ENCODE results near the gene WDR81.

- TF ChIP-seq, protein P1, sequence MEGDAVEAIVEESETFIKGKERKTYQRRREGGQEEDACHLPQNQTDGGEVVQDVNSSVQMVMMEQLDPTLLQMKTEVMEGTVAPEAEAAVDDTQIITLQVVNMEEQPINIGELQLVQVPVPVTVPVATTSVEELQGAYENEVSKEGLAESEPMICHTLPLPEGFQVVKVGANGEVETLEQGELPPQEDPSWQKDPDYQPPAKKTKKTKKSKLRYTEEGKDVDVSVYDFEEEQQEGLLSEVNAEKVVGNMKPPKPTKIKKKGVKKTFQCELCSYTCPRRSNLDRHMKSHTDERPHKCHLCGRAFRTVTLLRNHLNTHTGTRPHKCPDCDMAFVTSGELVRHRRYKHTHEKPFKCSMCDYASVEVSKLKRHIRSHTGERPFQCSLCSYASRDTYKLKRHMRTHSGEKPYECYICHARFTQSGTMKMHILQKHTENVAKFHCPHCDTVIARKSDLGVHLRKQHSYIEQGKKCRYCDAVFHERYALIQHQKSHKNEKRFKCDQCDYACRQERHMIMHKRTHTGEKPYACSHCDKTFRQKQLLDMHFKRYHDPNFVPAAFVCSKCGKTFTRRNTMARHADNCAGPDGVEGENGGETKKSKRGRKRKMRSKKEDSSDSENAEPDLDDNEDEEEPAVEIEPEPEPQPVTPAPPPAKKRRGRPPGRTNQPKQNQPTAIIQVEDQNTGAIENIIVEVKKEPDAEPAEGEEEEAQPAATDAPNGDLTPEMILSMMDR (IDR thresholded peaks at IDR 0.05; ENCODE audit: insufficient read depth, low read length), result no peak
- no peak for TF ChIP-seq POLR2AphosphoS5 (IDR thresholded peaks at IDR 0.05; ENCODE audit: low read depth)
- TF ChIP-seq, protein P2, sequence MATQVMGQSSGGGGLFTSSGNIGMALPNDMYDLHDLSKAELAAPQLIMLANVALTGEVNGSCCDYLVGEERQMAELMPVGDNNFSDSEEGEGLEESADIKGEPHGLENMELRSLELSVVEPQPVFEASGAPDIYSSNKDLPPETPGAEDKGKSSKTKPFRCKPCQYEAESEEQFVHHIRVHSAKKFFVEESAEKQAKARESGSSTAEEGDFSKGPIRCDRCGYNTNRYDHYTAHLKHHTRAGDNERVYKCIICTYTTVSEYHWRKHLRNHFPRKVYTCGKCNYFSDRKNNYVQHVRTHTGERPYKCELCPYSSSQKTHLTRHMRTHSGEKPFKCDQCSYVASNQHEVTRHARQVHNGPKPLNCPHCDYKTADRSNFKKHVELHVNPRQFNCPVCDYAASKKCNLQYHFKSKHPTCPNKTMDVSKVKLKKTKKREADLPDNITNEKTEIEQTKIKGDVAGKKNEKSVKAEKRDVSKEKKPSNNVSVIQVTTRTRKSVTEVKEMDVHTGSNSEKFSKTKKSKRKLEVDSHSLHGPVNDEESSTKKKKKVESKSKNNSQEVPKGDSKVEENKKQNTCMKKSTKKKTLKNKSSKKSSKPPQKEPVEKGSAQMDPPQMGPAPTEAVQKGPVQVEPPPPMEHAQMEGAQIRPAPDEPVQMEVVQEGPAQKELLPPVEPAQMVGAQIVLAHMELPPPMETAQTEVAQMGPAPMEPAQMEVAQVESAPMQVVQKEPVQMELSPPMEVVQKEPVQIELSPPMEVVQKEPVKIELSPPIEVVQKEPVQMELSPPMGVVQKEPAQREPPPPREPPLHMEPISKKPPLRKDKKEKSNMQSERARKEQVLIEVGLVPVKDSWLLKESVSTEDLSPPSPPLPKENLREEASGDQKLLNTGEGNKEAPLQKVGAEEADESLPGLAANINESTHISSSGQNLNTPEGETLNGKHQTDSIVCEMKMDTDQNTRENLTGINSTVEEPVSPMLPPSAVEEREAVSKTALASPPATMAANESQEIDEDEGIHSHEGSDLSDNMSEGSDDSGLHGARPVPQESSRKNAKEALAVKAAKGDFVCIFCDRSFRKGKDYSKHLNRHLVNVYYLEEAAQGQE (IDR thresholded peaks at IDR 0.05; ENCODE audit: insufficient replicate concordance, low read depth), result no peak
- TF ChIP-seq GABPA (IDR thresholded peaks at IDR 0.05; ENCODE audit: low read depth), result no peak
- peak; percentile 68; the same call in 1 of the 2 replicates for TF ChIP-seq SPI1 (IDR thresholded peaks at IDR 0.05; ENCODE audit: borderline replicate concordance, low read depth)
Observed at GRCh38 chr17:1752425-1753262, 28.1 kb downstream of the WDR81 start.
